ENCODE data around the gene TTLL13. TPM values are rescaled to one million over a fixed set of nuclear protein-coding genes. Genes with fewer than 3 reads are reported as not detected.

TTLL13 gene
- total RNA-seq, 2 experiments from 2014 or later: 0.57 to 1.3 TPM

GRCh38 chr15:90227816-90228772, 21.3 kb upstream of the TTLL13 start:
- no peak overlapping the region for H2AFZ ChIP-seq (ENCODE audit: low read length)
- H3K36me3 ChIP-seq (ENCODE audit: insufficient read depth, low read length): peaks cover 62% of the 10 kb centered on the region; the same call in 1 of the 2 replicates
- H3K4me3 ChIP-seq (ENCODE audit: low read depth, low read length, poor library complexity, severe bottlenecking): no peak overlapping the region
- no peak overlapping the region for H3K27ac ChIP-seq (ENCODE audit: low read depth, low read length, poor library complexity, severe bottlenecking)
- no peaks in the 10 kb centered on the region for H3K9me2 ChIP-seq (ENCODE audit: insufficient read depth, low read length)
- H3K4me1 ChIP-seq (ENCODE audit: insufficient read depth, low read length, poor library complexity, severe bottlenecking): peaks cover 23% of the 10 kb centered on the region
- no peak for DNase-seq (ENCODE audit: low spot score)
- intact Hi-C loops (cut with micrococcal nuclease; ENCODE audit: unreplicated experiment): no loop called here
- no peaks in the 10 kb centered on the region for H3K9me3 ChIP-seq (ENCODE audit: low read length)
- H3K4me2 ChIP-seq (ENCODE audit: low read length): no peak overlapping the region
- TF ChIP-seq EZH2phosphoT487 (IDR thresholded peaks at IDR 0.05; ENCODE audit: borderline replicate concordance, low read depth, low read length): no peak
- TF ChIP-seq CTCF (conservative IDR thresholded peaks at IDR 0.05; ENCODE audit: low read length): no peak
- BruUV-seq (replicated peaks): no TSS peak
- ChIA-PET POLR2A (no interaction called here), CTCF (ENCODE audit: unreplicated experiment) (no interaction called here)
- no peaks in the 10 kb centered on the region for H4K20me1 ChIP-seq (ENCODE audit: insufficient read depth, low read length)
- peaks cover 20% of the 10 kb centered on the region; the same call in 1 of the 2 replicates for H3K79me2 ChIP-seq (ENCODE audit: insufficient read depth, low read depth, low read length)

- Histone ChIP-seq H3K27ac (ENCODE audit: low read depth, low read length, poor library complexity, severe bottlenecking) (no peak overlapping the region), H3K36me3 (ENCODE audit: insufficient read depth, low read length) (peaks cover 58% of the 10 kb centered on the region; the same call in 1 of the 2 replicates), H3K9me2 (ENCODE audit: insufficient read depth, low read length) (no peaks in the 10 kb centered on the region), H2AFZ (ENCODE audit: low read length) (no peak overlapping the region), H3K79me2 (ENCODE audit: insufficient read depth, low read depth, low read length) (peaks cover 20% of the 10 kb centered on the region; the same call in 1 of the 2 replicates), H3K4me1 (ENCODE audit: insufficient read depth, low read length, poor library complexity, severe bottlenecking) (peaks cover 23% of the 10 kb centered on the region), H3K4me3 (ENCODE audit: low read depth, low read length, poor library complexity, severe bottlenecking) (no peak overlapping the region), H3K4me2 (ENCODE audit: low read length) (no peak overlapping the region), H3K9me3 (ENCODE audit: low read length) (no peaks in the 10 kb centered on the region), H4K20me1 (ENCODE audit: insufficient read depth, low read length) (no peaks in the 10 kb centered on the region)
- TF ChIP-seq EZH2phosphoT487 (IDR thresholded peaks at IDR 0.05; ENCODE audit: borderline replicate concordance, low read depth, low read length) (no peak), CTCF (conservative IDR thresholded peaks at IDR 0.05; ENCODE audit: low read length) (no peak)
- ChIA-PET POLR2A (no interaction called here), CTCF (ENCODE audit: unreplicated experiment) (no interaction called here)
- DNase-seq (ENCODE audit: low spot score): no peak
- intact Hi-C loops (cut with micrococcal nuclease; ENCODE audit: unreplicated experiment): no loop called here
- no TSS peak for BruUV-seq (replicated peaks)
Measured at GRCh38 chr15:90228960-90229359, 20.4 kb upstream of the TTLL13 start.

Measured in OCI-LY7 (cell line).